KOPT-K1 (cell line): Measurements from ENCODE around the gene PDK3.

Source experiments
- H3K27ac ChIP-seq: fragments of 200-600 bp; sonication (generic); 2 replicates; pipeline ENCODE4 v1.5.1; 2016; ENCODE audit warnings: antibody characterized with exemption, mild to moderate bottlenecking, low read depth, low read length; ENCODE audit not compliant: poor library complexity, severe bottlenecking
- H3K36me3 ChIP-seq: fragments of 200-600 bp; sonication (generic); 2 replicates; pipeline ENCODE4 v1.5.1; 2017; ENCODE audit warnings: antibody characterized with exemption, mild to moderate bottlenecking, low read length, moderate library complexity; ENCODE audit not compliant: insufficient read depth
- H3K9me3 ChIP-seq: fragments of 200-600 bp; sonication (generic); 2 replicates; pipeline ENCODE4 v1.5.1; 2017; ENCODE audit warnings: antibody characterized with exemption, low read length, mild to moderate bottlenecking; ENCODE audit not compliant: insufficient read depth, poor library complexity, severe bottlenecking

The PDK3 gene

DNA sequence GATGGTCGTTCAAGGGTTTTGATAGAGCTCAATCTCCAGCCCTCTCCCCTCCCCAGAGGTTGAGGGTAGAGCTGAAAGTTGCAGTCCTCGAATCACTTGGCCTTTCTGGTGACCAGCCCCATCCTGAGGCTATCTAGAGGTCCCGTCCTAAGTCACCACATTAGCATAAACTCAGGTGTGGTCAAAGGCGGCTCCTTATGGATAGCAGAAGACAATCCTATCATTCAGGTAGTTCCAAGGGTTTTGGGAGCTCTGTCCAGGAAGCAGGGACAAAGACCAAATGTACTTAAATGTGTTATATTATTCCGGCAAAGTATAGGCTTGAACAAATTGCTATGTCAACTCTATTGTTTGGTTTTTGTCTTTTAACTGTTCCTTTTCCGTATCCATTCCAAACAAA lies 30.6 kb downstream of the PDK3 start:
- no peaks in the 10 kb centered on the region for H3K9me3 ChIP-seq
- peaks cover 15% of the 10 kb centered on the region for H3K36me3 ChIP-seq
- no peak overlapping the region for H3K27ac ChIP-seq

DNA sequence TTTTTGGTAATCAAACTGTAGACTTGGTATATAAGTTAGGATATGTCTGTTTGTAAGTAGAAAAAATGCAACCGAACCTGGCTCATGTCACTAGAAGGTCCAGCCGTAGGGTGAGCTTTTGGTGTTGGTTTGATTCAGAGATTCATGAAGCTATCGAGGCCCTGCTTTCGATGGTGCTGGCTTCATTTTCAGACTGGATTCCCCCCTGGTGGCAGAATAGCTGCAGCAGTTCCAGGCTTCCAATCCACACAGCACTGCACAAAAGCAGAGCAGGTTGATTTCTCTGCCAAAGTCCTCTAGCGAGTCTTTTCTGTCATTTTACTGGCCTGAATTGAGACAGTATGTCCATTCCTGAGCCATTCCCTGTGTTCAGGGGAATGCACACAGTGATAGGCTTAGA lies 33.1 kb downstream of the PDK3 start:
- Histone ChIP-seq H3K27ac (peak overlapping the region; percentile 9), H3K36me3 (peaks cover 18% of the 10 kb centered on the region)

DNA sequence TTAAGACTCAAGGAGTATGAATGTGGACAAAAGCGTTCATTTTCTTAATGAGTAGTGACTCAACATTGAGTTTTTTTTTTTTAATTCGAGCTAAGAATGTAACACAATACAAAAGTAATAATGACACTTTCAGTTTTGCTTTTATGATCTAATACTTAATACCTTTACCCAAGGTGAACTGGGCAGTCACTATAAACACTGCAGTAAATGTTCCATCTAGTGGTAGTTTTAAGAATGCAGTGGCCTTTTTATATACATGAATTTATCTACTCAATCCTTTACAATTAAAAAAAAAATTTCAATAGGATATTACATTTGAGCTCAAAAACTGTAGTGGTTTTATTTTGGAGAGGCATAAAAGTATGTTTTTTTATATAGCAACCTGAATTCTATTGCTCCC lies 33.9 kb downstream of the PDK3 start:
- peaks cover 18% of the 10 kb centered on the region for H3K36me3 ChIP-seq
- peak overlapping the region; percentile 9 for H3K27ac ChIP-seq
- no peaks in the 10 kb centered on the region for H3K9me3 ChIP-seq

More for the DNA sequence above, 33.1 kb downstream of the PDK3 start:
- H3K9me3 ChIP-seq = no peaks in the 10 kb centered on the region

DNA sequence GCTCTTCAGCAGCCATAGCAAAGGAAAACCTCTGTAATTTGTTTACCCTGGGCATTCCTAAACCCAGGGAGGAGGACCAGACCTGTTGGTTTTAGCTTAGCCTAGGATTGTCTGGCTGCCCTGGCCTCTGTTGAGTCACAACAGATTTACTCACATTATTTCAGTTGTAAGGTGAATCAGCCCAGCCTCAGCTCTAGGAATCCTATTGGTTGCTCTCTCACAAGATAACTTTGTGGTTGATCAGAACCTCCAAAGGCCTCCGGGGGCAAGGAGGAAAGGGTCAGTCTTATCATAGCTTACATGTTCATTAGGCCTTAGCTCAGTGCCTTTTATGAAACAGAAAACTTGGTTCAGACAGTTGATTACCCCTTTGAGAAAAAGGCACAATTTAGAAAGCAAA lies 41.0 kb downstream of the PDK3 start:
- no peak overlapping the region for H3K27ac ChIP-seq

DNA sequence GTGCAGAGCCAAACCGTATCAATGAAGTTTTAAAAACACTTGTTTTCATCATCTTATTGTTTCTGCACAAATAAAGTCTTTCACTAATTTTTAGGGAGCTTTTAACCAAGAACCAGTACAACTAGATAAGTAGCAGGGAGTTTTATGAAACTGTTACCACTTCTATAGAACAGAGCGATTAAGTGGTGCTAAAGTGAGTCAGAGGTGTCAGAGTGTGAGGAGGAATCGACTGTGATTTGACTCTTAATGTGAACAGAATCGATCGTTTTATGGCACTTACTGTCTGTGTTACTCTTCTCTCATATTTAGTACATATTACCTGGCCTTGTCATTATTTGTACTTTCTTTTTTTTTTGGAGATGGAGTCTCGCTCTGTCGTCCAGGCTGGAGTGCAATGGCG lies 43.3 kb downstream of the PDK3 start:
- Histone ChIP-seq H3K27ac (no peak overlapping the region), H3K36me3 (peaks cover 7% of the 10 kb centered on the region; the same call in 1 of the 2 replicates), H3K9me3 (no peaks in the 10 kb centered on the region)

More for the DNA sequence above, 41.0 kb downstream of the PDK3 start:
- Histone ChIP-seq H3K9me3 (no peaks in the 10 kb centered on the region), H3K36me3 (peaks cover 7% of the 10 kb centered on the region; the same call in 1 of the 2 replicates)

DNA sequence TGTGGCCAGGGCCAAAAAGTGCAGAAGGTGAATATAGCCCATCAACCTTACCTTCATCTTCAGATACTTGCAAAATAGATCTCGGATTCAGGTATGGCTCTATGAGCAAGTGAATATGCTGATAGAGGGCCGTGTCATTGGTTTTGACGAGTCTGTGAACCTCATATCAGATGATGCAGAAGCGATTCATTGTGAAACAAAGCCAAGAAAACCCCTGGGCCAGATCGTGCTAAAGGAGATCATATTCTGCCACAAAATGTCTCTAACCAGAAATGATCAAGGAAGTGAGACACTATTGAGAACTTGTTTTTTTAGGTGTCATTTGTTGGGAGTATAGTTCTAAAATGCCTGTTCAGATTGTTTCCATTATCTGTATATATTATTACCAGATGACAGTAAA lies 48.3 kb downstream of the PDK3 start:
- Histone ChIP-seq H3K27ac (no peak overlapping the region), H3K36me3 (peaks cover 7% of the 10 kb centered on the region; the same call in 1 of the 2 replicates), H3K9me3 (no peaks in the 10 kb centered on the region)

DNA sequence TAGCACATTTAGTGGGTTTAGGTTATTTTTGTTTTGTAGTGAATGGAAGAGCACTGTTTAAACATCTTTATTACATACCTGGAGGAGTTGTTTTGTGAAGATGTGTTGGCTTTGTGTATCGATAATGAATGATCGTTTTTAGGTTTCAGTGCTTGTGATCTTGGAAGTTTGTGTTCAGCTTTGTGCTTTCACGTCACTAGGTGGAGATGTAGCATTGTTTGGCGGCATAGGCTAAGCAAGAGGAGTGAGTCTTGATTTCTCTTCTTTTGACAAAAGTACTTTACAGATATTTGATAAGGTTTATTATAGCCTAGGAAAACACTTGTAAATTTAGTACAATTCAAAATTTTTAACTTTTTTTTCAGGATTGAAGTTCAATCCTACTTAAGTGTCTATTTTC lies 50.4 kb downstream of the PDK3 start:
- Histone ChIP-seq H3K36me3 (no peaks in the 10 kb centered on the region), H3K27ac (no peak overlapping the region), H3K9me3 (no peaks in the 10 kb centered on the region)

DNA sequence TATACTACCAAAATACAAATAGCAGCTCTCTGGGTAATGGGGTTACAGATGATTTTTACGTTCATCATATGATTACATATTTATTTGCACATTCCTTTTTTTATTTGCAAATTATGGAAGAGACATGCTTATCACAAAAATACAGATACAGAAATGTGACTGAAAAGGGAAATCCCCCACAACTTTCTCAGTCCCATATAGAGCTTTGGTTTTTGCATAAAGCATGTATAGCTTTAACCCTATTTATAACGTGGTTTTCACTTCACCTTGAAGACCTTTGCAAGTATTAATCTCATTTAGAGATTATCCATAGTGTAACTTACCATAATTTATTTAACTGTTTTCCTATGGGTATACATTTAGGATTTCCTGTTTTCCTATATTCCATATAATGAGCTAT lies 55.4 kb downstream of the PDK3 start:
- no peaks in the 10 kb centered on the region for H3K36me3 ChIP-seq
- H3K9me3 ChIP-seq = no peaks in the 10 kb centered on the region
- H3K27ac ChIP-seq = no peak overlapping the region

DNA sequence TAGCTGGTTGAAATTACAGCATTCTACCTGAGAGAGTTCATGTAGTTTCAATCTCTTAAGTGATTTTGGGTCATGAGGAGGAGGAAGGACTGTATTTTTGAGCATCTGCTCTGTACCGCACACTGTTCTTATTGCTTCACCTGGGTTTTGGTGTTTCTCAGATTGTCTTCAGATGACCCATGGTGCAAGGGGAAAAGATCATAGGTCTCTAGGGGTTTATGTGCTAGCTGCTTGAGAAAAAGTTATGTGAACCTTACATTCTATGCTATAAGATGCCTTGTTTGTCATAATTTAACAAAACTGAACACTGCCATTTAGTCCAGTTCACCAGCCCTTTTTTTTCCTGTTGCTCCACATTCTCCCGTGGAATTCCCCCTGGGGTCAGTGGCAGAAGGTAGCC lies 60.4 kb downstream of the PDK3 start:
- Histone ChIP-seq H3K36me3 (peaks cover 23% of the 10 kb centered on the region), H3K27ac (no peak overlapping the region), H3K9me3 (no peaks in the 10 kb centered on the region)

DNA sequence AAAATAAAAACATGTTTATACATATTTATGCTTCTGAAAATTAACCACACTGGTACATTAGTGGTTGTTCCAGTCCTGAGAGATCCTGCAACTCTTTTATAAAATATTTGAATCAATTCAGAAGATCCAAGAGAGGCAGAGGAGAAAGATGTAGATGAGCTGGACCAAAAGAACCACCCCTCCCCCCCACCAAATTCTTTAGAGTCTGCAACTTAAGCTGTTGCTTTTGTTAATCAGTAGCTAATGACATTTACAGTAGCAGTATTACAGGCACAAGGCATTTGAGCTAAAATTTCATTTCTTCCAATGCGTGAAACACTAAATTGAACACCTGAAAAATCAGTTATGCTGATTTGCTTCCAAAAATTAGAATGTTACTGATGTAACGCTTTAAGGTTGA lies 61.5 kb downstream of the PDK3 start:
- H3K9me3 ChIP-seq = no peaks in the 10 kb centered on the region
- H3K36me3 ChIP-seq = peaks cover 28% of the 10 kb centered on the region
- no peak overlapping the region for H3K27ac ChIP-seq

DNA sequence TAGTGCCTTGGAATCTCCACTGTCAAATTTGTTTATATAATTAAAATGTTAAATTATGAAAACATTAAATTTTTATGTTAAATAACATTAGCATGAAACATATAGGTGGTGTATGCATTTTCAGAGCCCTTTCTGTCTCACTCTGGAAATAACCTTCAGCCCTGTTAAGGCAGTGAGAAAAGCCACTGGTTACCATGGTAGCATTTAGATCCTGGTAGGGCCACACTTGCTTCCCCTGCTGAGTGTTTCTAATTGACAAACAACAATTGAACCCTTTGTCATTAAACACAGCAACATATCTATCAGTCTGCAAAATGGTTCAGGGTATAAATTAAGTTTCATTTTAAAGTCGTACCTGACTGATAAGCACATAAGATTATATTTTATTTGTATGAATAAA lies 63.5 kb downstream of the PDK3 start:
- no peaks in the 10 kb centered on the region for H3K9me3 ChIP-seq
- H3K27ac ChIP-seq = no peak overlapping the region
- peaks cover 28% of the 10 kb centered on the region for H3K36me3 ChIP-seq

DNA sequence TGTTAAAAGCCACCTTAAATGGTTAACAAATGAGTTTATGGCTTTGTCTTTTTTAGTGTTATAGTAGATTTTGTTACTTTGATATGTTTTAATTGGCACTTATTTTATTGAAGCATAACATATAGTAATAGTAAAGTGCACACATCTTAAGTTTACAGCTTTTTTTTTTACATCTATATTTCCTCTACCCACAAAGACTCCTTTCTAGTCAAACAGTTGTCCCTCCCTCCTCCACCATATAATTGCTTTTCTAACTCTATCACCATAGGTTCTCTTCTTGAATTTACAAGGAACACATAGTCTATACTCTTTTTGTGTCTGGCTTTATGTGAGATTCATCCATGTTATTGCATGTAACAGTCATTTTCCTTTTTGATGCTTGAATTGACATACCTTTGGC lies 71.5 kb downstream of the PDK3 start:
- Histone ChIP-seq H3K27ac (no peak overlapping the region), H3K9me3 (no peaks in the 10 kb centered on the region), H3K36me3 (peaks cover 15% of the 10 kb centered on the region; the same call in 1 of the 2 replicates)

DNA sequence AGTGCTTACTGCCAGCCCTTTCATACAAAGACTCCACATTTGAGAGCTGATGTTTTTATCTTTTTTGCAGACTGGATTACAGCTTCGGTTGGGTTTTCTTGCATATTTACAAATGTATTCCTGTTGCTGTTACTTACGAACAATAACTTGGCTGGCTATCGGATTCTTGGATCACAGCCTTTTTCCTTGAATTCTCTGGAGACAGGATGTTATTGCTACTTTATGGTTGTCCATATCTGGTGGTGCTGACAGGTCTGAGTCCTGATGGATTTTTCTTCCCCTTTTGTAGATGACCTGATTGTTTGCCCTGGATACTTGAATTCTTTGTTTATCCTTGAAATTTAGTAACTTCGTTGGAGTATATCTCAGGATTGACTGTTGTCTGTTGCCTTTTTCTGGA lies 77.7 kb downstream of the PDK3 start:
- Histone ChIP-seq H3K9me3 (no peaks in the 10 kb centered on the region), H3K36me3 (peaks cover 5% of the 10 kb centered on the region; the same call in 1 of the 2 replicates), H3K27ac (no peak overlapping the region)

DNA sequence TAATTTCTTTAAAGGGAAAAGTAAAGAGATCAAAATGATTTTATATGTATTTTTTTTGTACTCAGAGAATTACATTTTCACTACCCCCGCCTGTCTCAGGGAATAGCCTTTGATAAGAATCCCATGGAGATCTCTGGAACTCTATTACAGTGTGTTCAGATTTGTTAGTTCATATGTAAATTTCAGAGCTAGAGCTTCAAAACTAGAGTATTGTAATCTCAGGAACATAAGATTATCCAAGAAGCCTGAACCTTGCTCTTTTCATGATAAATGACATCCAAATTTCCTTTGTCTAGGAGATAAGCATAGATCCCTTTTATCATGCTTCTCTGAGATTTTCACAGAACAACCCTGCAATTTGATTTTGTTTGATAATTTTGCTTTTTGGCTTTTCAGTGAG lies 82.9 kb downstream of the PDK3 start:
- Histone ChIP-seq H3K36me3 (no peaks in the 10 kb centered on the region), H3K27ac (no peak overlapping the region), H3K9me3 (no peaks in the 10 kb centered on the region)

DNA sequence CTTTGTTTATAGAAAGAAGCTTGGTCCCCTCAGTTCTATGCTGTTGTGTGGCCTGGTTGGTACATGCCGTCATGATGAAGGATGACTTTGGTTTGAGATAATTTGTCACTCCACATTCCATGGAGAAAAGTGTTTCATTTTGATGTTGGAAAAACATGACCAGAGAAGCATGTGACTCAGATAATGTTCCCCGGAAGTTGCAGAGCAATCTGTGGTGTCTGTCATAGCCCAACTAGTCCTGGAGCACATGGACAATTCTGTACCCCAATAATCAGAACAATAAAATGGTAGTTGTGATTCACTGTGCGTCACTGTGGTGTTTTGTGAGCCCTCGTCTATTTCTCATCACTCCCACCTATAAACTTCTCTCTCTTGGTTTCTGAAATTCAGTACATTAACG lies 85.1 kb downstream of the PDK3 start:
- H3K9me3 ChIP-seq = no peaks in the 10 kb centered on the region
- H3K27ac ChIP-seq = no peak overlapping the region
- H3K36me3 ChIP-seq = no peaks in the 10 kb centered on the region

DNA sequence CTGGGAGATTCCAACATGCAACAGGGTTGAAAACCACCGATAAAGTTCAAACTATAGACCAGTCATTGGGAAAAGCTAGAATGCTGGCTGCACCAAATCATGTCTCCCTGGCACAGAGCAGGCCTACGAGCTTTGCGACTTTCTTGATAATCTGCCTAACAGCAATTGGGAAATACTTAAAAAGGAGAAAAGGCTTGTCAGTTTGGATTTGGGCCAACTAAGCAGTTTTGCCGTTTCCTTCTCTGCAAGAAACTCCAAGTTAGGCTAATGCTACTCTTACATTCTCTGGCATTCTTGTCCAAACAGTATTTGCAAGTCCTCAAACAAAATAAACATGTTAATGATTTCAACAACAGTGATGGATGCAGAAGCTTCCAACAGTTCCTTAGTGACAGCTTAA lies 87.9 kb downstream of the PDK3 start:
- no peaks in the 10 kb centered on the region for H3K9me3 ChIP-seq
- no peak overlapping the region for H3K27ac ChIP-seq
- H3K36me3 ChIP-seq = no peaks in the 10 kb centered on the region

DNA sequence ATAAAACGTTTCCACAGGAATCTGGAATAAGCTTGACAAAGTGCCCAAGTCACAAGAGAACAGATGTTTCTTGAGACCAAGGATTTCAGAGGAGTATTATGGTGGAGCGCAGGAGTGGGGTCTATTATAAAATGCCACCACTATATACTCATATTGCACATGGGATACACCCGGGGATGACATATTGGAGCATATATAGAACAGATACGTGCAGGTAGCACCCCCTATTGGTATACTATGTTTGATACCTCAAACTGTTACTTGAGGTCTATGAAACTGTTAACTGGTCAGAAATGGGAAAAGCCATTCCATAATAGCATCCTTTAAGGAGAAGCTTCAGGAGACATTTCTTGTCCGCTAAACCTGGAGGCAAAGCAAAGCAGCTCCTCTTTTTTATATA lies 96.0 kb downstream of the PDK3 start:
- H3K27ac ChIP-seq = no peak overlapping the region
- H3K36me3 ChIP-seq = no peaks in the 10 kb centered on the region
- H3K9me3 ChIP-seq = no peaks in the 10 kb centered on the region
